Right lung (tissue), 5 donors: ENCODE data around the gene PHKG2. TPM values are rescaled to one million over a fixed set of nuclear protein-coding genes. Genes with fewer than 3 reads are reported as not detected.

Experiments
- DNase-seq, 2 donors: peaks; one replicate each; pipeline ENCODE4 v3.0.0-alpha.2; 2013
- polyA plus RNA-seq, 5 donors: library from polyadenylated mRNA; unstranded; fragments of 120-200 nt; gene quantifications; one replicate each; pipeline versions ENCODE4 v1.2.1 to v1.2.3, GENCODE V29; 2013; ENCODE audit warnings: inconsistent platforms in 1 of 5, low replicate concordance in 1 of 5; ENCODE audit not compliant: insufficient read length in 5 of 5, insufficient read depth in 1 of 5

The PHKG2 gene
- polyA plus RNA-seq, 5 donors: 20.8 to 34.9 (median 30.3) TPM

- no peak for DNase-seq
Observed at GRCh38 chr16:30750876-30751465, 2.7 kb downstream of the PHKG2 start.

- no peak for DNase-seq
Observed at GRCh38 chr16:30753596-30753995, 5.4 kb downstream of the PHKG2 start.

GRCh38 chr16:30755955-30756780, 7.9 kb downstream of the PHKG2 start:
- DNase-seq: no peak

- DNase-seq: no peak
Observed at GRCh38 chr16:30756781-30757100, 8.5 kb downstream of the PHKG2 start.

GRCh38 chr16:30757316-30757715, 9.1 kb downstream of the PHKG2 start:
- DNase-seq: no peak

- no peak for DNase-seq
Observed at GRCh38 chr16:30758988-30759491, 10.8 kb downstream of the PHKG2 start.

GRCh38 chr16:30760001-30760559, 11.9 kb downstream of the PHKG2 start:
- no peak for DNase-seq

- no peak for DNase-seq
Observed at GRCh38 chr16:30760577-30761426, 12.6 kb downstream of the PHKG2 start.

GRCh38 chr16:30761427-30761927, 13.3 kb downstream of the PHKG2 start:
- no peak for DNase-seq

- DNase-seq: peak; percentile 98
Observed at GRCh38 chr16:30761928-30762902, 14.0 kb downstream of the PHKG2 start, which contains the start of the genes CFAP119 and RNF40. Gene CFAP119, minus strand, starts transcription at chr16:30762062. Its CDS starts 314 bp downstream, at chr16:30761748. Gene RNF40, plus strand, starts transcription at chr16:30762322. Its CDS starts 224 bp downstream, at chr16:30762546.

- DNase-seq: no peak
Observed at GRCh38 chr16:30762991-30763725, 14.9 kb downstream of the PHKG2 start.

GRCh38 chr16:30764086-30764485, 15.9 kb downstream of the PHKG2 start:
- DNase-seq: no peak

- DNase-seq: no peak
Observed at GRCh38 chr16:30764816-30765465, 16.7 kb downstream of the PHKG2 start.

- no peak for DNase-seq
Observed at GRCh38 chr16:30766206-30766932, 18.1 kb downstream of the PHKG2 start.

GRCh38 chr16:30766933-30767284, 18.7 kb downstream of the PHKG2 start:
- no peak for DNase-seq

- DNase-seq: no peak
Observed at GRCh38 chr16:30767767-30768465, 19.7 kb downstream of the PHKG2 start.

GRCh38 chr16:30768583-30769181, 20.5 kb downstream of the PHKG2 start:
- DNase-seq: no peak
